ENCODE data around the gene ANK2.
"Not testable (repeated sequence)": the region's sequence is repeated elsewhere in the genome, so short reads cannot be mapped to it uniquely, and the experiment has no call there.

The ANK2 gene

DNA sequence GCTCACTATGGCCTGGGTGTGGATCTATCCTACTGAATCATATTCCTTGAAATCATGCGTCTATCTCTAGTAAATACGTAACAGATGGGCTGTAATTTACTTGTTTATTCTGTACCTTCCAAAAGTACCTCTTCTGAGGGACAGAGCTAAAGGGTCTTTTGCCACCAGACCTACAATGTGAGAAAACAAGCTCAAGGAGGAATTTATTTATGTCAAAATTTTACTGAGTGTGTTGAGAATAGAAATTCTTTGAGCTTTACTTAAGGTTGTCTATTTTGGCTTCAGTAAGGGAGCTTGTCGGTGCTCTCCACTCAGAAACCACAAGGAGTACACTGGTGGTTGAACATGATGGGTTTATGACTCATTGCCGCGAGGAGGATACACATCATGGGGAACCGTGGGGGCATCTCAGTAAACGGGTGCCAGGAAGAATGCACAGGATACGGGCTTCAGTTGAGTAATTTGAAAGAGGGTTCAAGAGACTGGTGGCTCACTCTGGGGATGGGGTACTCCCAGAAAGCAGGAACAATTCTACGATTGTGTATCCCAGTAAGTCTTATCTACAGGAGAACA lies 3.0 kb downstream of the ANK2 start:
- ATAC-seq, result no peak
- no peak for DNase-seq

- ATAC-seq, result no peak
Measured at GRCh38 chr4:113053883-113054282, 4.4 kb downstream of the ANK2 start.

DNA sequence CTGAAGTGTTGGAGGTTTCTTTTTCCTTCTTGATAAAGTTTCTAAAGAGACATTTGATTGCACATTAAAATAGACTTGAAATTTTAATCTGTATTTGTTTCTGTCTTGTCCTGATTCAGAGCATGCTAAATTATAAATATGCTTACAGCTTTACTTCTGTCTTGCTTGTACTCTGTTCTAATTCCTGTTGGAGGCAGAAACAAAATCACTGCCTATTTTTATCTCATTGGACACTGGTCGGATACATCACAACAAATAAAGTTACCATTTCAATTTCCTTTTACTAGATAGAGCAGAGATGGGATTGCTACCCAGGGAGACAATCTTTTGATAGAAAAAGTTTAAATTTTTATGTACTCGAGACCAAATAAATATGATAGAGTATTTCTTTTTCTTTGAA lies 6.9 kb downstream of the ANK2 start:
- no peak for ATAC-seq

More at GRCh38 chr4:113053883-113054282, 4.4 kb downstream of the ANK2 start:
- no peak for DNase-seq

GRCh38 chr4:113057891-113058290 lies 8.4 kb downstream of the ANK2 start:
- DNase-seq, result no peak
- ATAC-seq, result no peak

More for the DNA sequence above, 6.9 kb downstream of the ANK2 start:
- no peak for DNase-seq

GRCh38 chr4:113059449-113060182 lies 10.2 kb downstream of the ANK2 start:
- DNase-seq (no peak), ATAC-seq (no peak)

DNA sequence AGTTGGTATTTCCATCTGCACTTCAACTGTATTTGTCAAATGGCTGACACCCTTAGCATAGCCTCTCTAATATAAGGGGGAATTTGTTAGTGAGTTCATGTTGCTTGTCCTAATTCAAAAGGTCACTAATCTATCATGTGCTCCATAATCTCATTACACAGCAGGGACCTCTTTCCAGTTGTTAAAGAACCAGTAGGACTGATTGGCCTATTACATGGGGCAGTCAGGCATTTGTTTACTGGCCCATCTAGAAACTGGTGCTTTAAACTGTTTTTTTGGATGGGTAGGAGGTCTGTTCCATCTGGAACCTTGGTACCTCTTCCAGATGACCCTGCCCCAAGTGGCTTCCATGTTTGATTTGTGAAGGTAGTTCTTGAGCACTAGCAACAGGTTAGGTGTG lies 11.4 kb downstream of the ANK2 start:
- DNase-seq, result no peak
- ATAC-seq, result no peak

DNA sequence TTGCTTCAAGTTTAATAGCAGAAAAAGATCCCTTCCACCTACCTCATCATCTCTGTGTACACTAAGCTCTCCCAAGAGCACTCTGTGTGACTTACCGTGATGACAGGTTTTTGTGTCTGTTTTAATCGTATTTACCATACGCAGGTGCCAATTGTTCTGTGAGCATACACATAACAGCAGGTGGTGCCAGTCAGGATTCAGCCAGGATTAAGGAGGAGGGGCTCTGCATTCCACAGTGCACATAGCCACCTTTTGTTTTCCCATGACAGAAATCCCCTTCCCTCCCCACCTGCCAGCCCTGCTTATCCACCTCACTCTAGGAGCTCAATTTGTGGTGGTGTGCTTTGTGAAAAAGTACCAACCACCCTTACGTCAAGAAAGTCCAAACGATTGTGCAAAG lies 14.8 kb downstream of the ANK2 start:
- ATAC-seq, result no peak

DNA sequence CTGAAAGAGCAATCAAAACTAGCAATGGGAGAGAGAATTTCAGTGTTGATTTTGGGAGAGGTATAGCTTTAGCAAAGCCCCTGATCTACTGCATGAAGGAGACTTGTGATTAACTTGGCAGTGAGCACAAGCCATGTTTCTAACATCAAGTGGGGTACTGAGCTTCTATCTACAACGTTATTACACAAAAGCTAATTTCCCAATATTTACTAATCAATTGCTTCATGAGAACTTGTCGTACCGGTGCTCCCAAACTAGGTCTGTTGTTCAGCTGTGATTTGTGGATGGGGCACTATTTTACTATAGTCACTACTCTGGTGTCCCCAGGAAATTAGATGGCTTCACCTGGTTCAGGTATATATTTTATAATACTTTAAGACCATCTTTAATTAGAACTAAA lies 16.2 kb downstream of the ANK2 start:
- ATAC-seq (no peak), DNase-seq (no peak)

More for the DNA sequence above, 14.8 kb downstream of the ANK2 start:
- DNase-seq, result no peak

- ATAC-seq, DNase-seq: not testable (repeated sequence)
Measured at GRCh38 chr4:113068771-113069170, 19.3 kb downstream of the ANK2 start.

- DNase-seq (no peak), ATAC-seq (peak; percentile 23)
Measured at GRCh38 chr4:113069212-113069892, 19.9 kb downstream of the ANK2 start.

- no peak for DNase-seq
- no peak for ATAC-seq
Measured at GRCh38 chr4:113070755-113071154, 21.3 kb downstream of the ANK2 start.

DNA sequence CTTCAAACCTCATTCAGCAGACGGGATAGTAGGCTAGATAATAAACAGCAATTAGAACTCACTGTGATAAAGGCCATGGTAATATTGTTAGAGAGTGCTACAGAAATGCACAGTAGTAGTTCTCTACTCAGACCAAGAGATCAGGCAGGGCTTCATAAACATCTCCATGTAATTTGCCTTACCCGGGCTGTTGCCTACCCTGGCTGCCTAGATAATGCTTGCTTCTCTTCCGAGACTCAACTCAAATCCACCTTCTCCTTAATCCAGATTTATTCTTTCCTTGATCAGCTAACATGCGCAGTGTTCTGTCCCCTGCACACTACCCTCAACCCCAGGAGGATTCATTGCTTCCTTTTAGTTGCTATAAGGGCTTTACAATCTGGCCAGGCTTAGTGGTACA lies 21.8 kb downstream of the ANK2 start:
- ATAC-seq (no peak), DNase-seq (no peak)

- DNase-seq (no peak), ATAC-seq (no peak)
Measured at GRCh38 chr4:113071805-113072204, 22.4 kb downstream of the ANK2 start.

- DNase-seq (no peak), ATAC-seq (no peak)
Measured at GRCh38 chr4:113073451-113074005, 24.1 kb downstream of the ANK2 start.

DNA sequence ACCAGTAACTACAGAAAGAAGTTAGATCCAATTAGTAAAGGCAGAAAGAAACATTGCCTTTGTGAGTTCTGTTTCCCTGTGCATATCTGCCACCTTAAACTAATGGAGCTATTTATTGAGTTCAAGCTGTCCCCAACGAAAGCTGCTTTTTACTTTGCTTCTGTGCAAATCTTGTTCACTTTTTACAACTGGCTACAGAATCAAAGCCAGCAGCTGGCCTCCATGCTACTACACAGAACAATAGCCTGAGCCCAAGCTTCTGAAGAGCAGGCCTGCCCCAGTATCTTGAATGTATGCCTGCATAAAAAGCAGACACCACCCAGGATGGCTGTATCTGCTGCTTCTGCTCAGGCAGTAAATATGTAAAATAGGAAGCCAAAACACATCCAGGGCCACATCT lies 28.1 kb downstream of the ANK2 start:
- no peak for ATAC-seq
- no peak for DNase-seq

- DNase-seq (no peak), ATAC-seq (no peak)
Measured at GRCh38 chr4:113078066-113078465, 28.6 kb downstream of the ANK2 start.

- no peak for DNase-seq
- no peak for ATAC-seq
Measured at GRCh38 chr4:113080050-113080449, 30.6 kb downstream of the ANK2 start.

DNA sequence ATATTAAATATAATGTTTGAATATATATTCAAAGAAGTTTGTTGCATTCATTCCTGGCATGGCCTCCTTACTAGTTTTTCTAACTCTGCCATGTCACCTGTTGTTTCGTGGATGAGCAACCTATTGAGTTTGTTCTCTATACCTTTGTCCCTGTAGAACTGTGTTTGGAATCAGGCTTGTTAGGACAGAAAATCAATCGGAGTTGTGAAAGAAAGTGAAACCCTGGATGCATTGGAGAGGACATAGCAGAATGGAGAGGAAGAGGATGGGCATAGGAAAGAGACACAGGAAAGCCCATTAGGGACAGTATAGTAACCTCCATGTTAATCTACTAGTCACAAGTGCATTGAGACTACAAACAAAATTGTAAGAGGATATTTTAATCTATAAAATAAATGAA lies 31.2 kb downstream of the ANK2 start:
- ATAC-seq, result no peak

DNA sequence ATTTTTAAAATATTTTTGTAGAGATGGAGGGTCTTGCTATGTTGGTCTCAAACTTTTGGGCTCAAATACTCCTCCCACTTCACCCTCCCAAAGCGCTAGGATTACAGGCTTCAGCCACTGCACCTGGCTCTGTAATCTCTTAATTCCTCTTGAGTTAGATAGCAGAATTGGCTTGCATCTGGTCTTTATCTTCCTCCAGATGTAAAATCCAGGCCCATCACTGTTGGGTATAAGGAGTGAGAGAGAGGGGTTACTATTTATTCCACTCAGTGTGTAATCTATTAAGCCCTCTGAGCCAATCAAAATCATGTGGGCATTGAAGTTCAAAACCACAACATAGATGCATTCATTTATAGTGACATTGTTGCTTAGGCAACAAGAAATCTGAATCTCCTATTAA lies 33.9 kb downstream of the ANK2 start:
- DNase-seq (no peak), ATAC-seq (no peak)

More for the DNA sequence above, 31.2 kb downstream of the ANK2 start:
- no peak for DNase-seq

- DNase-seq (no peak), ATAC-seq (no peak)
Measured at GRCh38 chr4:113086172-113086695, 36.8 kb downstream of the ANK2 start.

DNA sequence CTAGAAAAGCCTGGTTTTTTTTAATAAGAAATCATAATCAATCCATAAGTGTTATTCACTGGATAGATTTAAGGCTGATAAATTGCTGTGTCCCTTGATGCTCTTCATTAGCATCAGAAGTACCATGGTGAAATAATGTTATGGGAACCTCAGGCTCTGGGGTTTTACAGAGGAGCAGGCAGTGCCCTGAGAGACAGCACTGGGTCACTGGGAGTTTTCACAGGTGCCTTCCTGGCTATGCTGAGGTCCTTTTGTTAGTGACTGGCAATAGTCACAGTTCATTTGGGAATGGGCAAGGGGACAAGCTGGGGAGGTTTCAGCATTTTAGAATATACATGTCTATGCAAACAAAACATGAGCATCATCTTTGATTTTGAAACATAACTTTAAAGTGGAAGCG lies 38.6 kb downstream of the ANK2 start:
- DNase-seq (no peak), ATAC-seq (no peak)

- DNase-seq (no peak), ATAC-seq (no peak)
Measured at GRCh38 chr4:113090954-113091353, 41.5 kb downstream of the ANK2 start.

DNA sequence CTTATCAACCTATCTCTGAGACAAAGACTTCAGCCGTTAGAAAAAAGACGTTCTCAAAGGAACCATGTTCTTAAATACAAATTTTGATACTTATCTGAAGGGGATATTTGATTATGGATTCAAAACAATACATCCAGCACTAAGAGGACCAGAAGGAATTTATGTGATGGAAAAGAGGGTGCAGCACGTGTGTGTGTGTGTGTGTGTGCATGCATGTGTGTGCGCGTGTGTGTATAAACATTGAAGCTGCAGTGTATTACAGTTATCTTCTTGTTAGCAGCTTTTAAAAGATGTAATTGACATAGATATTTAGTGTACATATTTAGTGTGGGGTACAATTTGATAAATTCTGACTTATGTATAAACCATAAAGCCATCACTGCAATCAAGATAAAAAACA lies 44.9 kb downstream of the ANK2 start:
- DNase-seq (no peak), ATAC-seq (no peak)

Measured in stimulated activated naive CD8-positive, alpha-beta T cell treated with anti-CD3 and anti-CD28 coated beads, Interleukin-15, Interleukin-2, amounts not matched to agents 100 U/mL and 50 U/mL, for 24 hours (primary cell).